A673 (cell line): Measurements from ENCODE around the gene SNTG2. TPM values are rescaled to one million over a fixed set of nuclear protein-coding genes. Genes with fewer than 3 reads are reported as not detected.

ENCODE experiments used
- BruUV-seq: library from RNA; stranded (reverse); fragments of 400-500 nt; replicated peaks from 2 replicates; lab custom pipeline; 2021; lab: Mats Ljungman, UMichigan
- CTCF ChIA-PET: fragments of 300-600 bp; sonication (Branson Sonifier 250); formaldehyde crosslinking; loops from one replicate; lab custom pipeline; 2022; ENCODE audit warnings: antibody characterized with exemption; lab: Charles Lee
- POLR2A ChIA-PET: fragments of 300-600 bp; sonication (Branson Sonifier 250); formaldehyde crosslinking; loops from one replicate; lab custom pipeline; 2022; ENCODE audit warnings: antibody characterized with exemption; ENCODE audit not compliant: low non-redundant PET; lab: Charles Lee
- DNase-seq: peaks from one replicate; pipeline ENCODE4 v3.0.0-alpha.2; 2015; ENCODE audit warnings: low spot score
- H3K27ac ChIP-seq: fragments of 200-600 bp; sonication (generic); 2 replicates; pipeline ENCODE4 v1.5.1; 2016; ENCODE audit warnings: mixed run types, low read depth, mild to moderate bottlenecking, mixed read lengths, antibody characterized with exemption, low read length; ENCODE audit not compliant: poor library complexity, severe bottlenecking
- H3K27me3 ChIP-seq: fragments of 200-600 bp; sonication (generic); replicated peaks from 2 replicates; pipeline ENCODE4 v1.6.1; 2017; ENCODE audit warnings: mixed run types, low read depth, mild to moderate bottlenecking, mixed read lengths, antibody characterized with exemption, low read length; ENCODE audit not compliant: insufficient read depth, poor library complexity
- H3K36me3 ChIP-seq: fragments of 200-600 bp; sonication (generic); 2 replicates; pipeline ENCODE4 v1.6.1; 2016; ENCODE audit warnings: mixed run types, mild to moderate bottlenecking, mixed read lengths, antibody characterized with exemption, low read length; ENCODE audit not compliant: insufficient read depth, poor library complexity, severe bottlenecking
- H3K4me1 ChIP-seq: fragments of 200-600 bp; sonication (generic); 2 replicates; pipeline ENCODE4 v1.6.1; 2017; ENCODE audit warnings: mixed run types, mild to moderate bottlenecking, mixed read lengths, antibody characterized with exemption, low read length; ENCODE audit not compliant: insufficient read depth, poor library complexity, severe bottlenecking
- H3K4me3 ChIP-seq: fragments of 200-600 bp; sonication (generic); 2 replicates; pipeline ENCODE4 v1.5.1; 2016; ENCODE audit warnings: low read depth, mixed run types, mild to moderate bottlenecking, mixed read lengths, low read length; ENCODE audit not compliant: poor library complexity, severe bottlenecking
- H3K9me3 ChIP-seq: fragments of 200-600 bp; sonication (generic); 2 replicates; pipeline ENCODE4 v1.6.1; 2016; ENCODE audit warnings: mixed run types, low read depth, mild to moderate bottlenecking, mixed read lengths, antibody characterized with exemption, low read length; ENCODE audit not compliant: poor library complexity, severe bottlenecking
- EZH2 ChIP-seq: fragments of 200-600 bp; sonication (generic); IDR thresholded peaks from 2 replicates; pipeline ENCODE4 v1.6.1; 2017; ENCODE audit warnings: borderline replicate concordance, low read depth, mild to moderate bottlenecking, mixed read lengths, antibody characterized with exemption, low read length; ENCODE audit not compliant: poor library complexity, severe bottlenecking
- intact Hi-C: fragments of 100-400 bp; cut with micrococcal nuclease; formaldehyde crosslinking; loops from one replicate; pipeline ENCODE4 v1.10.0; 2022; ENCODE audit not compliant: unreplicated experiment
- total RNA-seq: library from RNA; stranded (reverse); gene quantifications from 2 replicates; pipeline ENCODE4 v1.2.3, GENCODE V29; 2021
- TF ChIP-seq, protein P1 (sequence below): fragments of 300-800, 200-600 bp; sonication (generic); conservative IDR thresholded peaks from 2 replicates; pipeline ENCODE4 v1.5.1; 2017; ENCODE audit warnings: low read depth, mild to moderate bottlenecking, antibody characterized with exemption, low read length, moderate library complexity, mixed read lengths

The SNTG2 gene
- total RNA-seq, 1 experiment from 2014 or later: 3.7 TPM

GRCh38 chr2:1192121-1192520, 241.5 kb downstream of the SNTG2 start:
- CTCF ChIA-PET: no interaction called here
- POLR2A ChIA-PET: no interaction called here
- H3K4me1 ChIP-seq: no peaks in the 10 kb centered on the region
- H3K27me3 ChIP-seq: no peaks in the 10 kb centered on the region
- no peaks in the 10 kb centered on the region for H3K9me3 ChIP-seq
- H3K36me3 ChIP-seq: no peaks in the 10 kb centered on the region
- no peak for TF ChIP-seq EZH2
- TF ChIP-seq, protein P1, sequence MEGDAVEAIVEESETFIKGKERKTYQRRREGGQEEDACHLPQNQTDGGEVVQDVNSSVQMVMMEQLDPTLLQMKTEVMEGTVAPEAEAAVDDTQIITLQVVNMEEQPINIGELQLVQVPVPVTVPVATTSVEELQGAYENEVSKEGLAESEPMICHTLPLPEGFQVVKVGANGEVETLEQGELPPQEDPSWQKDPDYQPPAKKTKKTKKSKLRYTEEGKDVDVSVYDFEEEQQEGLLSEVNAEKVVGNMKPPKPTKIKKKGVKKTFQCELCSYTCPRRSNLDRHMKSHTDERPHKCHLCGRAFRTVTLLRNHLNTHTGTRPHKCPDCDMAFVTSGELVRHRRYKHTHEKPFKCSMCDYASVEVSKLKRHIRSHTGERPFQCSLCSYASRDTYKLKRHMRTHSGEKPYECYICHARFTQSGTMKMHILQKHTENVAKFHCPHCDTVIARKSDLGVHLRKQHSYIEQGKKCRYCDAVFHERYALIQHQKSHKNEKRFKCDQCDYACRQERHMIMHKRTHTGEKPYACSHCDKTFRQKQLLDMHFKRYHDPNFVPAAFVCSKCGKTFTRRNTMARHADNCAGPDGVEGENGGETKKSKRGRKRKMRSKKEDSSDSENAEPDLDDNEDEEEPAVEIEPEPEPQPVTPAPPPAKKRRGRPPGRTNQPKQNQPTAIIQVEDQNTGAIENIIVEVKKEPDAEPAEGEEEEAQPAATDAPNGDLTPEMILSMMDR: no peak
- intact Hi-C loops: no loop called here
- H3K27ac ChIP-seq: no peak overlapping the region
- DNase-seq: no peak
- H3K4me3 ChIP-seq: no peak overlapping the region
- BruUV-seq: no TSS peak

- CTCF ChIA-PET: no interaction called here
- no peak overlapping the region for H3K27ac ChIP-seq
- no peaks in the 10 kb centered on the region for H3K27me3 ChIP-seq
- TF ChIP-seq, protein P1: no peak
- TF ChIP-seq EZH2: no peak
- POLR2A ChIA-PET: no interaction called here
- H3K4me1 ChIP-seq: no peaks in the 10 kb centered on the region
- no peak for DNase-seq
- BruUV-seq: no TSS peak
- H3K4me3 ChIP-seq: no peak overlapping the region
- no peaks in the 10 kb centered on the region for H3K36me3 ChIP-seq
- H3K9me3 ChIP-seq: no peaks in the 10 kb centered on the region
- intact Hi-C loops: no loop called here
Observed at GRCh38 chr2:1193801-1194200, 243.2 kb downstream of the SNTG2 start.

- no peaks in the 10 kb centered on the region for H3K27me3 ChIP-seq
- H3K27ac ChIP-seq: no peak overlapping the region
- TF ChIP-seq, protein P1: no peak
- TF ChIP-seq EZH2: no peak
- no peak for DNase-seq
- intact Hi-C loops: no loop called here
- no peaks in the 10 kb centered on the region for H3K36me3 ChIP-seq
- no TSS peak for BruUV-seq
- H3K4me1 ChIP-seq: no peaks in the 10 kb centered on the region
- ChIA-PET POLR2A (no interaction called here), CTCF (no interaction called here)
- H3K4me3 ChIP-seq: no peak overlapping the region
- no peaks in the 10 kb centered on the region for H3K9me3 ChIP-seq
Observed at GRCh38 chr2:1203772-1204171, 253.1 kb downstream of the SNTG2 start.
